SK-N-SH (cell line): ENCODE measurements around the gene CHEK2. TPM values are rescaled to one million over a fixed set of nuclear protein-coding genes. Genes with fewer than 3 reads are reported as not detected.

Source experiments
- CTCF ChIA-PET: fragments of 300-600, 350-600 bp; formaldehyde crosslinking; extraction: SDS; loops from one replicate; lab custom pipeline; 2021; lab: Yijun Ruan, JAX
- POLR2A ChIA-PET: fragments of 350-600 bp; sonication (Branson Sonifier 250); formaldehyde crosslinking; extraction: SDS; loops from one replicate; lab custom pipeline; 2020; ENCODE audit warnings: antibody characterized with exemption, inconsistent platforms; lab: Yijun Ruan, JAX
- DNase-seq: peaks from one replicate; pipeline ENCODE4 v3.0.0; 2012
- H2AFZ ChIP-seq: fragments of 200-600 bp; sonication (generic); 2 replicates; pipeline ENCODE4 v1.8.1; 2016; ENCODE audit warnings: antibody characterized with exemption, mild to moderate bottlenecking, low read depth
- H3F3A ChIP-seq: fragments of 200-600 bp; sonication (generic); replicated peaks from 2 replicates; pipeline ENCODE3; 2016; ENCODE audit warnings: antibody characterized with exemption, mild to moderate bottlenecking; ENCODE audit not compliant: insufficient read depth
- H3K27ac ChIP-seq, 2 experiments: fragments of 200-500 bp in 1 of 2; fragments of 200-600 bp in 1 of 2; sonication (Bioruptor generic) in 1 of 2; sonication (generic), shearing (Covaris generic) in 1 of 2; 2 replicates each; pipeline versions ENCODE4 v1.5.1 to v1.6.1; 2014 to 2016; ENCODE audit warnings: low read depth in 2 of 2, inconsistent platforms in 1 of 2, low read length in 1 of 2, mild to moderate bottlenecking in 1 of 2, mixed read lengths in 1 of 2
- H3K27me3 ChIP-seq: fragments of 200-600 bp; sonication (generic), shearing (Covaris generic); 2 replicates; pipeline ENCODE4 v1.6.1; 2016; ENCODE audit warnings: mixed run types; ENCODE audit not compliant: insufficient read depth
- H3K36me3 ChIP-seq, 2 experiments: fragments of 200-500 bp in 1 of 2; fragments of 200-600 bp in 1 of 2; sonication (Bioruptor generic) in 1 of 2; sonication (generic) in 1 of 2; replicated peaks in 1 of 2; 2 replicates each; pipeline versions ENCODE3 to v1.5.1; 2014 to 2016; ENCODE audit warnings: low read length in 1 of 2, mild to moderate bottlenecking in 1 of 2; ENCODE audit not compliant: insufficient read depth in 2 of 2, control insufficient read depth in 1 of 2
- H3K4me1 ChIP-seq, 2 experiments: fragments of 200-500 bp in 1 of 2; fragments of 200-600 bp in 1 of 2; sonication (Bioruptor generic) in 1 of 2; sonication (generic), shearing (Covaris generic) in 1 of 2; 2 replicates each; pipeline versions ENCODE4 v1.5.1 to v1.6.1; 2014 to 2016; ENCODE audit warnings: low read depth in 1 of 2, low read length in 1 of 2, mixed run types in 1 of 2; ENCODE audit not compliant: insufficient read depth in 2 of 2, control insufficient read depth in 1 of 2
- H3K4me2 ChIP-seq: fragments of 200-600 bp; sonication (generic), shearing (Covaris generic); 2 replicates; pipeline ENCODE4 v1.6.1; 2017; ENCODE audit warnings: mixed run types
- H3K4me3 ChIP-seq, 2 experiments: fragments of 200-500 bp in 1 of 2; fragments of 200-600 bp in 1 of 2; sonication (Bioruptor generic) in 1 of 2; sonication (generic), shearing (Covaris generic) in 1 of 2; 2 replicates each; pipeline versions ENCODE4 v1.5.1 to v1.8.1; 2014 to 2016; ENCODE audit warnings: low read depth in 2 of 2, inconsistent platforms in 1 of 2, low read length in 1 of 2, mild to moderate bottlenecking in 1 of 2, mixed read lengths in 1 of 2, moderate library complexity in 1 of 2
- H3K79me2 ChIP-seq: fragments of 200-600 bp; sonication (generic); 2 replicates; pipeline ENCODE4 v1.8.1; 2017; ENCODE audit warnings: mild to moderate bottlenecking; ENCODE audit not compliant: insufficient read depth
- H3K9ac ChIP-seq: fragments of 200-600 bp; sonication (generic); 2 replicates; pipeline ENCODE4 v1.6.1; 2017; ENCODE audit warnings: mixed run types
- H3K9me2 ChIP-seq: fragments of 200-600 bp; sonication (generic); 2 replicates; pipeline ENCODE4 v1.6.1; 2017; ENCODE audit warnings: mixed run types
- H3K9me3 ChIP-seq: fragments of 200-600 bp; sonication (generic); 2 replicates; pipeline ENCODE4 v1.6.1; 2017; ENCODE audit warnings: mixed run types, mild to moderate bottlenecking, moderate library complexity
- H4K20me1 ChIP-seq: fragments of 200-600 bp; sonication (generic); 2 replicates; pipeline ENCODE4 v1.6.1; 2017; ENCODE audit warnings: mild to moderate bottlenecking, mixed run types; ENCODE audit not compliant: insufficient read depth
- ELF1 ChIP-seq: IDR thresholded peaks from 2 replicates; pipeline ENCODE4 v1.4.0; 2012
- FOSL2 ChIP-seq: IDR thresholded peaks from 2 replicates; pipeline ENCODE4 v1.4.0; 2012; ENCODE audit warnings: low read depth, mild to moderate bottlenecking, moderate library complexity, borderline replicate concordance
- FOXJ3 ChIP-seq: sonication (generic); formaldehyde crosslinking; IDR thresholded peaks from 2 replicates; pipeline ENCODE4 v1.5.1; 2020; ENCODE audit warnings: mild to moderate bottlenecking, missing genetic modification reagents
- JUND ChIP-seq: IDR thresholded peaks from 2 replicates; pipeline ENCODE4 v1.4.0; 2012
- MEF2A ChIP-seq: IDR thresholded peaks from 2 replicates; pipeline ENCODE4 v1.4.0; 2012; ENCODE audit warnings: low read depth, borderline replicate concordance
- MXI1 ChIP-seq: IDR thresholded peaks from 2 replicates; pipeline ENCODE4 v1.6.1; 2012; ENCODE audit warnings: mild to moderate bottlenecking, low read depth, low read length, improper control_type of control experiment
- NFIC ChIP-seq: IDR thresholded peaks from 2 replicates; pipeline ENCODE4 v1.4.0; 2012; ENCODE audit warnings: borderline replicate concordance
- POLR2AphosphoS5 ChIP-seq: IDR thresholded peaks from 2 replicates; pipeline ENCODE4 v1.6.1; 2012; ENCODE audit warnings: low read depth, low read length
- RCOR1 ChIP-seq: fragments of 150-350 bp; IDR thresholded peaks from 2 replicates; pipeline ENCODE4 v1.6.1; 2017; ENCODE audit warnings: antibody characterized with exemption, low read length
- SIN3A ChIP-seq: IDR thresholded peaks from 2 replicates; pipeline ENCODE4 v1.6.1; 2012; ENCODE audit warnings: low read depth, mild to moderate bottlenecking, low read length, moderate library complexity, borderline replicate concordance
- TAF1 ChIP-seq: IDR thresholded peaks from 2 replicates; pipeline ENCODE4 v1.6.1; 2012; ENCODE audit warnings: low read depth, mild to moderate bottlenecking, low read length, moderate library complexity, borderline replicate concordance
- TEAD4 ChIP-seq: IDR thresholded peaks from 2 replicates; pipeline ENCODE4 v1.4.0; 2012; ENCODE audit warnings: mild to moderate bottlenecking, borderline replicate concordance; ENCODE audit not compliant: insufficient read depth
- YY1 ChIP-seq: IDR thresholded peaks from 2 replicates; pipeline ENCODE4 v1.4.0; 2012; ENCODE audit warnings: low read depth, mild to moderate bottlenecking
- WGBS: methylation state at CpG from one replicate; pipeline ENCODE4 v1.1.6; 2017; ENCODE audit warnings: low lambda C conversion rate; 5-methylcytosine and 5-hydroxymethylcytosine counted together
- polyA plus RNA-seq, 3 experiments: library from polyadenylated mRNA; depleted of rRNA; stranded (reverse); fragments of >200 nt; gene quantifications; 2 replicates each; pipeline ENCODE4 v1.2.3, GENCODE V29; 2012
- TF ChIP-seq, protein P1 (sequence below): IDR thresholded peaks from 2 replicates; pipeline ENCODE4; 2012
- TF ChIP-seq, protein P2 (sequence below): fragments of 150-350 bp; IDR thresholded peaks from 2 replicates; pipeline ENCODE4 v1.6.1; 2016; ENCODE audit warnings: mild to moderate bottlenecking, low read depth, low read length
- TF ChIP-seq, protein P3 (sequence below): IDR thresholded peaks from 2 replicates; pipeline ENCODE4 v1.4.0; 2012; ENCODE audit warnings: low read depth
- TF ChIP-seq, protein P4 (sequence below): IDR thresholded peaks from 2 replicates; pipeline ENCODE4 v1.6.1; 2012; ENCODE audit warnings: mild to moderate bottlenecking, low read depth, low read length, moderate library complexity

CHEK2 gene
- polyA plus RNA-seq, 1 of the 3 experiments (the other 2 are of a cell fraction): 12.0 TPM

DNA sequence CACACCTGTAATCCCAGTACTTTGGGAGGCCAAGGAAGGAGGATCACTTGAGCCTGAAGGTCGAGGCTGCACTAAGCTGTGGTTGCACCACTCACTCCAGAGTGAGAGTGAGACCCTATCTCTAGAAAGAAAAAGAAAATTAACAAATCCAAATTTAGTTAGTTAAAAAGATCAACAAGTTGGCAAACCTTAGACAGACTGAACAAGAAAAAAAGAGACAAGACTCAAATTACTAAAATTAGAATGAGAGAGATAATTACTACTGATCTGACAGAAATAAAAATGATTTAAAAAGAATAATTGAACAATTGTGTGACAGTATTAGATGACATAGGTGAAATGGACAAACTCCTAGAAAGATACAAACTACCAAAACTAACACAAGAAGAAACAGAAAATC, 13.6 kb downstream of the CHEK2 start:
- H3K36me3 ChIP-seq: peaks cover 4 to 10% of the 10 kb centered on the region in 2 experiments
- H3K4me3 ChIP-seq: no peak overlapping the region
- H2AFZ ChIP-seq: no peak overlapping the region
- DNase-seq: no peak
- H3K9me2 ChIP-seq: no peaks in the 10 kb centered on the region
- no peaks in the 10 kb centered on the region for H4K20me1 ChIP-seq
- 81% methylated on average over 1 of the region's 1 CpG for WGBS
- CTCF ChIA-PET: no interaction called here
- H3K4me1 ChIP-seq: no peaks in the 10 kb centered on the region
- no peak overlapping the region for H3K27ac ChIP-seq
- no peaks in the 10 kb centered on the region for H3K27me3 ChIP-seq
- no peak overlapping the region for H3K4me2 ChIP-seq
- no peaks in the 10 kb centered on the region; the same call in 1 of the 2 replicates for H3K79me2 ChIP-seq
- TF ChIP-seq MEF2A (no peak), NFIC (no peak), RCOR1 (no peak), FOXJ3 (CRISPR knock-in tag) (no peak), TEAD4 (no peak), FOSL2 (no peak), JUND (no peak), SIN3A (no peak), YY1 (no peak), TAF1 (no peak)
- TF ChIP-seq, protein P1, sequence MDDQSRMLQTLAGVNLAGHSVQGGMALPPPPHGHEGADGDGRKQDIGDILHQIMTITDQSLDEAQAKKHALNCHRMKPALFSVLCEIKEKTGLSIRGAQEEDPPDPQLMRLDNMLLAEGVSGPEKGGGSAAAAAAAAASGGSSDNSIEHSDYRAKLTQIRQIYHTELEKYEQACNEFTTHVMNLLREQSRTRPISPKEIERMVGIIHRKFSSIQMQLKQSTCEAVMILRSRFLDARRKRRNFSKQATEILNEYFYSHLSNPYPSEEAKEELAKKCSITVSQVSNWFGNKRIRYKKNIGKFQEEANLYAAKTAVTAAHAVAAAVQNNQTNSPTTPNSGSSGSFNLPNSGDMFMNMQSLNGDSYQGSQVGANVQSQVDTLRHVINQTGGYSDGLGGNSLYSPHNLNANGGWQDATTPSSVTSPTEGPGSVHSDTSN: no peak
- TF ChIP-seq, protein P2, sequence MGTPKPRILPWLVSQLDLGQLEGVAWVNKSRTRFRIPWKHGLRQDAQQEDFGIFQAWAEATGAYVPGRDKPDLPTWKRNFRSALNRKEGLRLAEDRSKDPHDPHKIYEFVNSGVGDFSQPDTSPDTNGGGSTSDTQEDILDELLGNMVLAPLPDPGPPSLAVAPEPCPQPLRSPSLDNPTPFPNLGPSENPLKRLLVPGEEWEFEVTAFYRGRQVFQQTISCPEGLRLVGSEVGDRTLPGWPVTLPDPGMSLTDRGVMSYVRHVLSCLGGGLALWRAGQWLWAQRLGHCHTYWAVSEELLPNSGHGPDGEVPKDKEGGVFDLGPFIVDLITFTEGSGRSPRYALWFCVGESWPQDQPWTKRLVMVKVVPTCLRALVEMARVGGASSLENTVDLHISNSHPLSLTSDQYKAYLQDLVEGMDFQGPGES: no peak
- TF ChIP-seq, protein P3, sequence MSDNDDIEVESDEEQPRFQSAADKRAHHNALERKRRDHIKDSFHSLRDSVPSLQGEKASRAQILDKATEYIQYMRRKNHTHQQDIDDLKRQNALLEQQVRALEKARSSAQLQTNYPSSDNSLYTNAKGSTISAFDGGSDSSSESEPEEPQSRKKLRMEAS: no peak
- TF ChIP-seq, all 33 proteins: peak for 0
- Histone ChIP-seq H3K9ac (no peak overlapping the region), H3K9me3 (no peaks in the 10 kb centered on the region), H3F3A (no peaks in the 10 kb centered on the region)
- POLR2A ChIA-PET: no interaction called here

DNA sequence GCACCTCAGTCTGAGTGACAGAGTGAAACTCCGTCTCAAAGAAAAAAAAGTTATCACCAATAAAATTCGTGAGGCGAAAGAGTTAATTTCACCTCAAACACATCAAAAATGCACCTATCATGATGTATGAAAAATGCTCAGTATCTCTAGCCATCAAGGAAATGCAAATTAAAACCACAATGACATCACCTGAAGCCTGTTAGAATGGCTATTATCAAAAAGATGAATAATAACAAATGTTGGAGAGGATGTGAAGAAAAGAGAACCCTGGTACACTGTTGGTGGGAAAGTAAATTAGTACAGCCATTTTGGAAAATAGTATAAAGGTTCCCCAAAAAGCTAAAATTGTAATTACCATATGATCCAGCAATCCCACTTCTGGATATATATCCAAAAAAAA, 23.6 kb downstream of the CHEK2 start:
- ChIA-PET POLR2A (no interaction called here), CTCF (no interaction called here)
- Histone ChIP-seq H3K4me1 (no peaks in the 10 kb centered on the region), H3K4me2 (no peak overlapping the region), H2AFZ (no peak overlapping the region), H3K9me2 (no peaks in the 10 kb centered on the region), H3K79me2 (no peaks in the 10 kb centered on the region), H3F3A (peaks cover 2% of the 10 kb centered on the region), H3K27ac (no peak overlapping the region), H3K36me3 (peaks cover 9 to 15% of the 10 kb centered on the region in 2 experiments), H4K20me1 (no peaks in the 10 kb centered on the region), H3K9me3 (no peaks in the 10 kb centered on the region), H3K27me3 (no peaks in the 10 kb centered on the region), H3K4me3 (no peak overlapping the region), H3K9ac (no peak overlapping the region)
- TF ChIP-seq POLR2AphosphoS5 (no peak), TEAD4 (no peak), YY1 (no peak), MXI1 (no peak), ELF1 (no peak), SIN3A (no peak), MEF2A (no peak)
- TF ChIP-seq, protein P4, sequence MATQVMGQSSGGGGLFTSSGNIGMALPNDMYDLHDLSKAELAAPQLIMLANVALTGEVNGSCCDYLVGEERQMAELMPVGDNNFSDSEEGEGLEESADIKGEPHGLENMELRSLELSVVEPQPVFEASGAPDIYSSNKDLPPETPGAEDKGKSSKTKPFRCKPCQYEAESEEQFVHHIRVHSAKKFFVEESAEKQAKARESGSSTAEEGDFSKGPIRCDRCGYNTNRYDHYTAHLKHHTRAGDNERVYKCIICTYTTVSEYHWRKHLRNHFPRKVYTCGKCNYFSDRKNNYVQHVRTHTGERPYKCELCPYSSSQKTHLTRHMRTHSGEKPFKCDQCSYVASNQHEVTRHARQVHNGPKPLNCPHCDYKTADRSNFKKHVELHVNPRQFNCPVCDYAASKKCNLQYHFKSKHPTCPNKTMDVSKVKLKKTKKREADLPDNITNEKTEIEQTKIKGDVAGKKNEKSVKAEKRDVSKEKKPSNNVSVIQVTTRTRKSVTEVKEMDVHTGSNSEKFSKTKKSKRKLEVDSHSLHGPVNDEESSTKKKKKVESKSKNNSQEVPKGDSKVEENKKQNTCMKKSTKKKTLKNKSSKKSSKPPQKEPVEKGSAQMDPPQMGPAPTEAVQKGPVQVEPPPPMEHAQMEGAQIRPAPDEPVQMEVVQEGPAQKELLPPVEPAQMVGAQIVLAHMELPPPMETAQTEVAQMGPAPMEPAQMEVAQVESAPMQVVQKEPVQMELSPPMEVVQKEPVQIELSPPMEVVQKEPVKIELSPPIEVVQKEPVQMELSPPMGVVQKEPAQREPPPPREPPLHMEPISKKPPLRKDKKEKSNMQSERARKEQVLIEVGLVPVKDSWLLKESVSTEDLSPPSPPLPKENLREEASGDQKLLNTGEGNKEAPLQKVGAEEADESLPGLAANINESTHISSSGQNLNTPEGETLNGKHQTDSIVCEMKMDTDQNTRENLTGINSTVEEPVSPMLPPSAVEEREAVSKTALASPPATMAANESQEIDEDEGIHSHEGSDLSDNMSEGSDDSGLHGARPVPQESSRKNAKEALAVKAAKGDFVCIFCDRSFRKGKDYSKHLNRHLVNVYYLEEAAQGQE: no peak
- 93% methylated on average over 3 of the region's 3 CpGs for WGBS
- DNase-seq: no peak
